Esophagus muscularis mucosa (tissue), 4 donors: ENCODE measurements around the gene TSR2. TPM values are rescaled to one million over a fixed set of nuclear protein-coding genes. Genes with fewer than 3 reads are reported as not detected.
A peak's percentile ranks its signal among the peaks of the same experiment; 100 is the strongest.
"Not testable (repeated sequence)": the region's sequence is repeated elsewhere in the genome, so short reads cannot be mapped to it uniquely, and the experiment has no call there.

Source experiments
- DNase-seq: peaks from one replicate; pipeline ENCODE4 v3.0.0-alpha.2; 2017; ENCODE audit errors: extremely low spot score
- H3K27ac ChIP-seq, 4 donors: fragments of 200-600 bp; sonication (generic); replicated peaks in 1 of 4; 1 replicate in 3 of 4; 2 replicates in 1 of 4; pipeline ENCODE4 v1.5.1; 2016 to 2019; ENCODE audit warnings: mild to moderate bottlenecking in 1 of 4
- H3K27me3 ChIP-seq, 4 donors: fragments of 200-600 bp; sonication (generic); one replicate each; pipeline versions ENCODE4 v1.5.1 to v1.6.0; 2016 to 2019
- H3K36me3 ChIP-seq, 4 donors: fragments of 200-600 bp; sonication (generic); one replicate each; pipeline ENCODE4 v1.5.1; 2016 to 2019
- H3K4me1 ChIP-seq, 4 donors: fragments of 200-600 bp; sonication (generic); one replicate each; pipeline ENCODE4 v1.5.1; 2016 to 2019
- H3K4me3 ChIP-seq, 4 donors: fragments of 200-600 bp; sonication (generic); 1 replicate in 2 of 4; 2 replicates in 2 of 4; pipeline ENCODE4 v1.5.1; 2016 to 2019; ENCODE audit warnings: mild to moderate bottlenecking in 4 of 4, moderate library complexity in 1 of 4
- H3K9me3 ChIP-seq, 4 donors: fragments of 200-600 bp; sonication (generic); 1 replicate in 3 of 4; 2 replicates in 1 of 4; pipeline ENCODE4 v1.5.1; 2016 to 2019
- EP300 ChIP-seq: sonication (generic); formaldehyde crosslinking; IDR thresholded peaks from one replicate; pipeline ENCODE4 v1.6.1; 2017; ENCODE audit warnings: antibody characterized with exemption
- POLR2A ChIP-seq: fragments of 450-650 bp; IDR thresholded peaks from one replicate; pipeline ENCODE4 v1.6.1; 2017; ENCODE audit warnings: antibody characterized with exemption, moderate library complexity, mild to moderate bottlenecking, low read depth
- POLR2AphosphoS5 ChIP-seq, 2 donors: sonication (generic); formaldehyde crosslinking; IDR thresholded peaks; one replicate each; pipeline ENCODE4 v1.6.1; 2017; ENCODE audit warnings: antibody characterized with exemption in 2 of 2
- WGBS: methylation state at CpG from one replicate; pipeline ENCODE4 v1.1.5; 2018; 5-methylcytosine and 5-hydroxymethylcytosine counted together
- intact Hi-C: fragments of 100-400 bp; cut with DNase I; formaldehyde crosslinking; loops from one replicate; pipeline ENCODE4 v1.15.1; 2023
- total RNA-seq, 4 donors: library from RNA; depleted of rRNA; stranded (reverse); fragments of >200 nt; gene quantifications; one replicate each; pipeline versions ENCODE4 v1.1.0 to v1.2.1, GENCODE V29; 2016
- TF ChIP-seq, protein P1 (sequence below), 3 experiments: fragments of 200-600 bp in 2 of 3; fragments of 450-650 bp in 1 of 3; sonication (generic) in 2 of 3; IDR thresholded peaks; one replicate each; pipeline ENCODE4 v1.5.1; 2017 to 2019; ENCODE audit warnings: antibody characterized with exemption in 3 of 3, mild to moderate bottlenecking in 2 of 3, moderate library complexity in 1 of 3

Gene TSR2
- total RNA-seq, 4 donors from 2014 or later = 28.2 to 34.0 (median 31.3) TPM

DNA sequence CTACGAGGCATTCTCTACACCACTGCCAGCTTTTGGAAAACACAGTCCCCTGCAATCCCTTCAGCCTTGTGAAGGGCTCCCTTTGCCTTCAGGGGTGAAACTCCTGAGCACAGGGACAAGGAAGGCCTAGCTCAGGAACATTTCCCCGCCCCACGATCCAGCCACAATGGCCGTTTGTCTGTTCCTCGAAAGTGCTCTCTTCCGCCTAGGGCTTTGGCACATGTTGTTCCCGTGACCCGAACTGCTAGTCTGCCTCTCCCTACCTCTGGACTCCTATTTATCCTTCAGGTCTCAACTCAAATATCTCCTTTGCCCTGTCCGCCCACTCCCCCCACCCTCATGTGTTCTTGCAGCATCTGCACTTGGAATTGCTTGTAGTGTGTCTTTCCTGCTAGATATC is 43.7 kb downstream of the TSR2 start:
- 65% methylated on average over 9 of the region's 9 CpGs for WGBS
- Histone ChIP-seq H3K27ac (peak overlapping the region; percentile 60 to 68 (median 64)), H3K27me3 (no peaks in the 10 kb centered on the region), H3K9me3 (no peaks in the 10 kb centered on the region), H3K36me3 (no peaks in the 10 kb centered on the region), H3K4me3 (no peak overlapping the region), H3K4me1 (peaks cover 28 to 44% (median 37%) of the 10 kb centered on the region in 4 donors)
- intact Hi-C loops = no loop called here
- no peak for TF ChIP-seq EP300
- no peak for DNase-seq

DNA sequence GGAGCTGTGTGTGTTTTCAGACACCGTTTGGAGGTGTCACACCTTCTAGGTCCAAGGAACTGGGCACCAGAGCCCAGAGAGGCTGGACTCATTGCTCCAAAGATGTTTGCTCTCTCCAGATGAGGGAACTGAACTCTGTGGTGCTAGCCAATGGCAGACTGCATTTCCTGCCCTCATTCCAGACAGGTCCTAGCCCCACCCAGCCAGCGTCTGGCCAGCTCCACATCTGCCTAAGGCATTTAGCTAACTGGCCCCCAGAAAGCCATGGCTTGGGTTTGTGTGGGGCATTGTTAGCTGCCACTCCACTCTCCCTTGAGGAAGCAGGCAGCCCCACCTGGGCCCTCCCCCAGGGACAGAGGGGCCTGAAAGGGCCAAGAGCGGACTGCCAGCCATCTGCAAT is 44.5 kb downstream of the TSR2 start:
- Histone ChIP-seq H3K4me3 (no peak overlapping the region), H3K9me3 (no peaks in the 10 kb centered on the region), H3K27ac (peak overlapping the region in 2 of 4 donors; percentile 11 to 61), H3K36me3 (no peaks in the 10 kb centered on the region), H3K27me3 (no peaks in the 10 kb centered on the region), H3K4me1 (peaks cover 24 to 36% (median 30%) of the 10 kb centered on the region in 4 donors)
- intact Hi-C loops = no loop called here
- DNase-seq = no peak
- no peak for TF ChIP-seq EP300
- TF ChIP-seq POLR2A = no peak
- no peak for TF ChIP-seq POLR2AphosphoS5 (IDR thresholded peaks at IDR 0.05)
- TF ChIP-seq, protein P1, sequence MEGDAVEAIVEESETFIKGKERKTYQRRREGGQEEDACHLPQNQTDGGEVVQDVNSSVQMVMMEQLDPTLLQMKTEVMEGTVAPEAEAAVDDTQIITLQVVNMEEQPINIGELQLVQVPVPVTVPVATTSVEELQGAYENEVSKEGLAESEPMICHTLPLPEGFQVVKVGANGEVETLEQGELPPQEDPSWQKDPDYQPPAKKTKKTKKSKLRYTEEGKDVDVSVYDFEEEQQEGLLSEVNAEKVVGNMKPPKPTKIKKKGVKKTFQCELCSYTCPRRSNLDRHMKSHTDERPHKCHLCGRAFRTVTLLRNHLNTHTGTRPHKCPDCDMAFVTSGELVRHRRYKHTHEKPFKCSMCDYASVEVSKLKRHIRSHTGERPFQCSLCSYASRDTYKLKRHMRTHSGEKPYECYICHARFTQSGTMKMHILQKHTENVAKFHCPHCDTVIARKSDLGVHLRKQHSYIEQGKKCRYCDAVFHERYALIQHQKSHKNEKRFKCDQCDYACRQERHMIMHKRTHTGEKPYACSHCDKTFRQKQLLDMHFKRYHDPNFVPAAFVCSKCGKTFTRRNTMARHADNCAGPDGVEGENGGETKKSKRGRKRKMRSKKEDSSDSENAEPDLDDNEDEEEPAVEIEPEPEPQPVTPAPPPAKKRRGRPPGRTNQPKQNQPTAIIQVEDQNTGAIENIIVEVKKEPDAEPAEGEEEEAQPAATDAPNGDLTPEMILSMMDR (IDR thresholded peaks at IDR 0.05) = no peak
- WGBS = 55% methylated on average over 2 of the region's 3 CpGs

DNA sequence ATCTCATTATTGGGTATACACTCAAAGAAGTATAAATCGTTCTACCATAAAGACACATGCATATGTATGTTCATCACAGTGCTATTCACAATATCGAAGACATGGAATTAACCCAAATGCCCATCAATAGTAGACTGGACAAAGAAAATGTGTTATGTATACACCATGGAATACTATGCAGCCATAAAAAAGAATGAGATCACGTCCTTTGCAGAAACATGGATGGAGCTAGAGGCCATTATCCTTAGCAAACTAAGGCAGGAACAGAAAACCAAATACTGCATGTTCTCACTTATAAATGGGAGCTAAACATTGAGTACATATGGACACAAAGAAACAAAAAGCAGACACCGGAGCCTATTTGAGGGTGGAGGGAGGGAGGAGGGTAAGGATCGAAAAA is 49.6 kb downstream of the TSR2 start:
- WGBS = 89% methylated on average over 5 of the region's 5 CpGs
- H3K9me3 ChIP-seq, DNase-seq, H3K27me3 ChIP-seq, H3K36me3 ChIP-seq, intact Hi-C loops, H3K27ac ChIP-seq, H3K4me3 ChIP-seq: not testable (repeated sequence)
- peaks cover 6 to 33% (median 29%) of the 10 kb centered on the region in 4 donors for H3K4me1 ChIP-seq

DNA sequence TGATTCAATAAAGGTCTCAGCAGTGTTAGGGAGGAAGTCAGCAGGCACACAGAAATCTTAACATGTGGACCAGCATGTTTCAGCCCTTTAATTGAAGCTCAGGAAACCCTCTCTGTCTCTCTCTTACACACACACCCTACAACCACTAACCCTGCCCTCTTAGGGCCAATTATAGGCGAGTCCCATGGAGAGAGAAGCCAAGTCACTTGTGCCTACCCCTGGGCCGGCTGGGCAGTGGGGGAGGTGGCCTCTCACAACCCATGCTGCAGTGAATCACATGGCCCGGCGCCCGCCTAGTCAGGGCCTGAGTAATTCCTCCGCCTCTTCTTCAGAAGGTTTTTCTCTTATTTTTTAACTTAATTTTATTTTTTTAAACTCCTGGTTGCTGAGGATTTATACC is 52.1 kb downstream of the TSR2 start:
- intact Hi-C loops = no loop called here
- peak overlapping the region in 1 of 4 donors; percentile 33 for H3K27ac ChIP-seq

DNA sequence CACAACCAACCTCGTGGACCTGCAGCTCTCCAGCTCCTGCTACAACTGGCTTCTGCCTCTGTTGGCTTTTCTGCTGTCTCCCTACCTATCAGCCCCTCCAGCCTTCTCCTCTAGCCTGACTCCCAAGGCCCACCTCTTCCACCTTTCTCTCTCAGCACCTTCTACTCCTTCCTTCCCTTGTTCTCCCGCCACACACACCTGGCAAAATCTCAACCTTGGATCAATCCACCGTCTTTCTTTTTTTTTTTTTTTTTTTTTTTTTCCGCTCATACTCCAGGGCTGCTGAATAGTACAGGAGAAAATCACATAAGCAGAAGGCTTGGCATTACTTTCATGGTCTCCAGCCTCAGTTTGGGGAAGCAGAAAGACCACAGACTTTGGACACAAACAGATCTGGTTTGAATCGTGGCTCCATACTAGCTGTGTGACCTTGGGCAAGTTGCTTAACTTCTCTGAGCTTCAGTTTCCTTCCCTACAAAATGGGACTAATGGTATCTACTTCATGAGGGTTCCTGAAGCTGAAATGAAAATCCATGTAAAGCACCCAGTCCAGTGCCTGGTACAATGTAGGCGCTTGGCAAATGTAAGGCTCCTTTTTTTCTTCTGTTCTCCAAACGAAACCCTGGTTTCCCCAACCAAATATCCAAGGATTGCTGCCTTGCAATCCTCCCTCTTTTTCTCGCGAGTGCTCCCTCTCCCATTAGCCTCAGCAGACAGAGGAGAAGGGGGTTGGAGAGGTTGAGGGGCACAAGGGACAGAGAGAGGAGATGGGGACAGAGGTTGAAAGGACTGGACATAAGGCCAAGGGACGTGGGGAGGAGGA is 54.2 kb downstream of the TSR2 start:
- H3K27ac ChIP-seq = peak overlapping the region; percentile 78 to 84 (median 80)
- WGBS = 54% methylated on average over 10 of the region's 10 CpGs
- peaks cover 2 to 35% (median 30%) of the 10 kb centered on the region in 4 donors for H3K4me1 ChIP-seq
- no peaks in the 10 kb centered on the region for H3K36me3 ChIP-seq
- no peaks in the 10 kb centered on the region for H3K9me3 ChIP-seq
- no peak for DNase-seq
- H3K27me3 ChIP-seq = no peaks in the 10 kb centered on the region
- H3K4me3 ChIP-seq = peak overlapping the region; percentile 65 to 74 (median 68)
- intact Hi-C loops = no loop called here
- no peak for TF ChIP-seq POLR2AphosphoS5 (IDR thresholded peaks at IDR 0.05)
- TF ChIP-seq EP300 = no peak
- TF ChIP-seq, protein P1 (IDR thresholded peaks at IDR 0.05) = no peak
- no peak for TF ChIP-seq POLR2A

More for the DNA sequence above, 52.1 kb downstream of the TSR2 start:
- whole genome bisulfite sequencing = 47% methylated on average over 6 of the region's 6 CpGs
- no peak for DNase-seq
- Histone ChIP-seq H3K4me1 (peaks cover 2 to 35% (median 30%) of the 10 kb centered on the region in 4 donors), H3K9me3 (no peaks in the 10 kb centered on the region), H3K27me3 (no peaks in the 10 kb centered on the region), H3K4me3 (no peak overlapping the region), H3K36me3 (no peaks in the 10 kb centered on the region)
- TF ChIP-seq POLR2A (no peak), EP300 (no peak), POLR2AphosphoS5 (IDR thresholded peaks at IDR 0.05) (no peak)
- TF ChIP-seq, protein P1 (IDR thresholded peaks at IDR 0.05) = no peak

Other genes with a start within 250 kb of the TSR2 start
- 1 to 10 TPM; 1.6 to 2.0 (median 1.8) TPM for gene WNK3, start 82.4 kb upstream of the TSR2 start, total RNA-seq
- 10 to 100 TPM in 1 of 4 donors, 1 to 10 TPM in 3; 3.7 to 11.4 (median 6.3) TPM for gene FGD1, start 55.8 kb downstream of the TSR2 start, total RNA-seq
- 10 to 100 TPM; 22.0 to 29.6 (median 26.3) TPM for gene GNL3L, start 89.8 kb downstream of the TSR2 start, total RNA-seq